H9 (cell line): Measurements from ENCODE around the gene ICE2. TPM values are rescaled to one million over a fixed set of nuclear protein-coding genes. Genes with fewer than 3 reads are reported as not detected.

Experiments
- DNase-seq: peaks from one replicate; pipeline ENCODE4 v3.0.0-alpha.2; 2017
- H2AFZ ChIP-seq: one replicate; pipeline ENCODE4 v1.6.1; 2013; ENCODE audit warnings: mild to moderate bottlenecking, low read length, control low read depth, moderate library complexity
- H2AK5ac ChIP-seq: 2 replicates; pipeline ENCODE4 v1.6.1; 2013; ENCODE audit warnings: low read length, control low read depth, mixed read lengths; ENCODE audit not compliant: insufficient read length
- H2BK120ac ChIP-seq: one replicate; pipeline ENCODE4 v1.6.1; 2013; ENCODE audit warnings: low read depth, mild to moderate bottlenecking, low read length, control low read depth, inconsistent platforms; ENCODE audit not compliant: poor library complexity, severe bottlenecking
- H2BK12ac ChIP-seq: 2 replicates; pipeline ENCODE4 v1.6.1; 2013; ENCODE audit warnings: low read length, control low read depth, mixed read lengths, low read depth; ENCODE audit not compliant: insufficient read length
- H2BK15ac ChIP-seq: 2 replicates; pipeline ENCODE4 v1.6.1; 2013; ENCODE audit warnings: low read depth, low read length, control low read depth
- H2BK20ac ChIP-seq: one replicate; pipeline ENCODE4 v1.6.1; 2013; ENCODE audit warnings: low read depth, mild to moderate bottlenecking, low read length, control low read depth, inconsistent platforms; ENCODE audit not compliant: poor library complexity, severe bottlenecking
- H2BK5ac ChIP-seq: 2 replicates; pipeline ENCODE4 v1.6.1; 2013; ENCODE audit warnings: low read length, control low read depth, mixed read lengths; ENCODE audit not compliant: insufficient read length
- H3K14ac ChIP-seq: 2 replicates; pipeline ENCODE4 v1.6.1; 2013; ENCODE audit warnings: low read length, control low read depth; ENCODE audit not compliant: insufficient read depth
- H3K18ac ChIP-seq: 2 replicates; pipeline ENCODE4 v1.6.1; 2013; ENCODE audit warnings: low read depth, mild to moderate bottlenecking, mixed read lengths, low read length, control low read depth; ENCODE audit not compliant: insufficient read length
- H3K23ac ChIP-seq: 2 replicates; pipeline ENCODE4 v1.6.1; 2013; ENCODE audit warnings: low read length, control low read depth, mixed read lengths, low read depth; ENCODE audit not compliant: insufficient read length
- H3K23me2 ChIP-seq: 2 replicates; pipeline ENCODE4 v1.6.1; 2013; ENCODE audit warnings: low read depth, mild to moderate bottlenecking, mixed read lengths, low read length, control low read depth; ENCODE audit not compliant: insufficient read length, poor library complexity, severe bottlenecking
- H3K27ac ChIP-seq: 2 replicates; pipeline ENCODE4 v1.5.1; 2013; ENCODE audit warnings: low read length, control low read depth, mixed read lengths, low read depth; ENCODE audit not compliant: insufficient read length
- H3K27me3 ChIP-seq: 2 replicates; pipeline ENCODE4 v1.6.1; 2013; ENCODE audit warnings: low read length, control low read depth, inconsistent platforms; ENCODE audit not compliant: insufficient read depth
- H3K4ac ChIP-seq: 2 replicates; pipeline ENCODE4 v1.6.1; 2013; ENCODE audit warnings: low read depth, mild to moderate bottlenecking, control low read depth, inconsistent platforms, low read length, moderate library complexity
- H3K4me1 ChIP-seq: 2 replicates; pipeline ENCODE4 v1.6.1; 2013; ENCODE audit warnings: low read length, control low read depth, inconsistent platforms; ENCODE audit not compliant: insufficient read depth
- H3K4me2 ChIP-seq: 2 replicates; pipeline ENCODE4 v1.6.1; 2013; ENCODE audit warnings: low read length, control low read depth, mixed read lengths; ENCODE audit not compliant: insufficient read length, insufficient read depth
- H3K56ac ChIP-seq: 2 replicates; pipeline ENCODE4 v1.6.1; 2013; ENCODE audit warnings: low read depth, mild to moderate bottlenecking, mixed read lengths, low read length, control low read depth; ENCODE audit not compliant: insufficient read length
- H3K79me1 ChIP-seq: 2 replicates; pipeline ENCODE4 v1.6.1; 2013; ENCODE audit warnings: low read depth, mild to moderate bottlenecking, moderate library complexity, low read length, control low read depth, inconsistent platforms; ENCODE audit not compliant: insufficient read depth, poor library complexity, severe bottlenecking
- H3K79me2 ChIP-seq: 2 replicates; pipeline ENCODE4 v1.6.1; 2013; ENCODE audit warnings: low read length, control low read depth, inconsistent platforms; ENCODE audit not compliant: insufficient read depth
- H3K9ac ChIP-seq: 2 replicates; pipeline ENCODE4 v1.6.1; 2013; ENCODE audit warnings: low read length, control low read depth, mixed read lengths; ENCODE audit not compliant: insufficient read length; ENCODE audit errors: extremely low read depth
- H3K9me3 ChIP-seq: one replicate; pipeline ENCODE4 v1.6.1; 2013; ENCODE audit warnings: low read depth, low read length, inconsistent platforms; ENCODE audit not compliant: control insufficient read depth
- H3T11ph ChIP-seq: one replicate; pipeline ENCODE4 v1.6.1; 2013; ENCODE audit warnings: mild to moderate bottlenecking, low read length, control low read depth, inconsistent platforms
- H4K20me1 ChIP-seq: one replicate; pipeline ENCODE4 v1.6.1; 2013; ENCODE audit not compliant: control insufficient read depth, insufficient read length, insufficient read depth
- H4K5ac ChIP-seq: 2 replicates; pipeline ENCODE4 v1.6.1; 2013; ENCODE audit warnings: low read depth, mild to moderate bottlenecking, mixed read lengths, low read length, control low read depth; ENCODE audit not compliant: insufficient read length
- H4K8ac ChIP-seq: replicated peaks from 2 replicates; pipeline ENCODE4 v1.6.1; 2013; ENCODE audit warnings: low read length, control low read depth, mixed read lengths, low read depth; ENCODE audit not compliant: insufficient read length
- H4K91ac ChIP-seq: 2 replicates; pipeline ENCODE4 v1.6.1; 2013; ENCODE audit warnings: low read depth, mild to moderate bottlenecking, moderate library complexity, mixed read lengths, low read length, control low read depth; ENCODE audit not compliant: insufficient read length
- H3K27ac Mint-ChIP-seq, 3 experiments: 2 replicates in 2 of 3; 3 replicates in 1 of 3; pipeline ENCODE4 v1.8.0; 2020 to 2021; ENCODE audit warnings: mixed read lengths in 3 of 3, mild to moderate bottlenecking in 1 of 3, moderate library complexity in 1 of 3
- H3K27me3 Mint-ChIP-seq: 2 replicates; pipeline ENCODE4 v1.8.0; 2021; ENCODE audit warnings: low read depth, mild to moderate bottlenecking, moderate library complexity, mixed read lengths
- H3K36me3 Mint-ChIP-seq, 3 experiments: 2 replicates in 2 of 3; 3 replicates in 1 of 3; pipeline ENCODE4 v1.8.0; 2020 to 2021; ENCODE audit warnings: low read depth in 3 of 3, mixed read lengths in 3 of 3; ENCODE audit not compliant: insufficient read depth in 1 of 3
- H3K4me1 Mint-ChIP-seq, 2 experiments: 2 replicates each; pipeline ENCODE4 v1.8.0; 2020; ENCODE audit warnings: mixed read lengths in 2 of 2
- H3K4me3 Mint-ChIP-seq, 2 experiments: 2 replicates in 1 of 2; 3 replicates in 1 of 2; pipeline ENCODE4 v1.8.0; 2020 to 2021; ENCODE audit warnings: mild to moderate bottlenecking in 2 of 2, mixed read lengths in 2 of 2, moderate library complexity in 1 of 2
- H3K9me3 Mint-ChIP-seq, 2 experiments: 2 replicates in 1 of 2; 3 replicates in 1 of 2; pipeline ENCODE4 v1.8.0; 2020; ENCODE audit warnings: mild to moderate bottlenecking in 2 of 2, mixed read lengths in 2 of 2, moderate library complexity in 1 of 2
- WGBS: extraction: QIAGEN DNeasy Blood & Tissue Kit; methylation state at CpG from one replicate; pipeline ENCODE4 v1.1.7; 2013; ENCODE audit warnings: missing lambda C conversion rate, low lambda C conversion rate, mixed read lengths; ENCODE audit not compliant: insufficient read length; ENCODE audit errors: extremely low coverage; 5-methylcytosine and 5-hydroxymethylcytosine counted together
- total RNA-seq: library from RNA; stranded (reverse); gene quantifications from 2 replicates; pipeline ENCODE4 v1.2.1, GENCODE V29; 2021
- TF ChIP-seq, protein P1 (sequence below): fragments of 200-600 bp; sonication (generic); conservative IDR thresholded peaks from 3 replicates; pipeline ENCODE4 v1.8.0; 2021; ENCODE audit warnings: antibody characterized with exemption, mild to moderate bottlenecking

The ICE2 gene
- total RNA-seq, 1 experiment from 2014 or later: 76.3 TPM

DNA sequence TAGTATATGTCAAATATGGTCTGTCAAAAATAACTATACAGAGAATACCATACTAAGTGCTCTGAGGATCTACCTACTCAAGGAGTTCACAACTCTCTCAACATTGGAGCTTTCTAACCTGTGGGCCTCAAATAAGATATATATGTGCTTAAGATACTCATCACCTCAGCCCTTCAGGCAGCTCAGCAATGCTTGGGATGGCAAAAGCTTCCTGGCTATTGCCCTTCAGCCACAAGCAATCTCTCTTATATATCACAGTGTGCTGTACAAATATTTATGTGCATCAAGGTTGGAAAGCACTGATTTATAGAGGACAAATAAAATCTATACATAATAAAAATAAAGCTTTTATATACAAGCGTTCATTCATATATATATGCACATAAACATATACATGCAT is 40.3 kb downstream of the ICE2 start:
- TF ChIP-seq, protein P1, sequence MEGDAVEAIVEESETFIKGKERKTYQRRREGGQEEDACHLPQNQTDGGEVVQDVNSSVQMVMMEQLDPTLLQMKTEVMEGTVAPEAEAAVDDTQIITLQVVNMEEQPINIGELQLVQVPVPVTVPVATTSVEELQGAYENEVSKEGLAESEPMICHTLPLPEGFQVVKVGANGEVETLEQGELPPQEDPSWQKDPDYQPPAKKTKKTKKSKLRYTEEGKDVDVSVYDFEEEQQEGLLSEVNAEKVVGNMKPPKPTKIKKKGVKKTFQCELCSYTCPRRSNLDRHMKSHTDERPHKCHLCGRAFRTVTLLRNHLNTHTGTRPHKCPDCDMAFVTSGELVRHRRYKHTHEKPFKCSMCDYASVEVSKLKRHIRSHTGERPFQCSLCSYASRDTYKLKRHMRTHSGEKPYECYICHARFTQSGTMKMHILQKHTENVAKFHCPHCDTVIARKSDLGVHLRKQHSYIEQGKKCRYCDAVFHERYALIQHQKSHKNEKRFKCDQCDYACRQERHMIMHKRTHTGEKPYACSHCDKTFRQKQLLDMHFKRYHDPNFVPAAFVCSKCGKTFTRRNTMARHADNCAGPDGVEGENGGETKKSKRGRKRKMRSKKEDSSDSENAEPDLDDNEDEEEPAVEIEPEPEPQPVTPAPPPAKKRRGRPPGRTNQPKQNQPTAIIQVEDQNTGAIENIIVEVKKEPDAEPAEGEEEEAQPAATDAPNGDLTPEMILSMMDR: no peak
- Histone ChIP-seq H3K27ac (no peak overlapping the region), H3K23me2 (no peaks in the 10 kb centered on the region), H4K5ac (no peak overlapping the region), H2BK120ac (no peak overlapping the region), H2BK5ac (no peak overlapping the region), H4K20me1 (no peaks in the 10 kb centered on the region), H3K4me1 (no peaks in the 10 kb centered on the region), H3K4me2 (no peak overlapping the region), H2BK20ac (no peak overlapping the region), H3K27me3 (no peaks in the 10 kb centered on the region), H2BK15ac (no peak overlapping the region), H3K9ac (no peak overlapping the region), H2BK12ac (no peak overlapping the region), H2AK5ac (no peak overlapping the region), H4K8ac (no peak overlapping the region), H3K9me3 (no peaks in the 10 kb centered on the region), H3T11ph (no peak overlapping the region), H3K14ac (no peak overlapping the region), H3K56ac (no peak overlapping the region), H3K79me2 (no peaks in the 10 kb centered on the region), H3K23ac (no peak overlapping the region), H3K79me1 (no peaks in the 10 kb centered on the region), H4K91ac (no peak overlapping the region), H2AFZ (no peak overlapping the region), H3K18ac (no peak overlapping the region), H3K4ac (no peak overlapping the region)
- no peaks in the 10 kb centered on the region for H3K4me1 Mint-ChIP-seq
- peaks cover 0 to 28% (median 23%) of the 10 kb centered on the region in 3 experiments; a peak in 5 of 7 replicates for H3K36me3 Mint-ChIP-seq
- no peak overlapping the region for H3K27ac Mint-ChIP-seq
- H3K27me3 Mint-ChIP-seq: no peaks in the 10 kb centered on the region
- no CpG with 5 or more reads among the region's 1 CpG for WGBS
- no peaks in the 10 kb centered on the region for H3K9me3 Mint-ChIP-seq
- no peak overlapping the region for H3K4me3 Mint-ChIP-seq
- no peak for DNase-seq
